Measurements from ENCODE around the gene CDC42BPA. TPM values are rescaled to one million over a fixed set of nuclear protein-coding genes. Genes with fewer than 3 reads are reported as not detected.

The CDC42BPA gene
- total and polyA plus RNA-seq, 9 of the 15 experiments (the other 6 are each of a cell fraction or from before 2014, with no cell fraction given) = 8.0 to 77.5 (median 52.1) TPM

DNA sequence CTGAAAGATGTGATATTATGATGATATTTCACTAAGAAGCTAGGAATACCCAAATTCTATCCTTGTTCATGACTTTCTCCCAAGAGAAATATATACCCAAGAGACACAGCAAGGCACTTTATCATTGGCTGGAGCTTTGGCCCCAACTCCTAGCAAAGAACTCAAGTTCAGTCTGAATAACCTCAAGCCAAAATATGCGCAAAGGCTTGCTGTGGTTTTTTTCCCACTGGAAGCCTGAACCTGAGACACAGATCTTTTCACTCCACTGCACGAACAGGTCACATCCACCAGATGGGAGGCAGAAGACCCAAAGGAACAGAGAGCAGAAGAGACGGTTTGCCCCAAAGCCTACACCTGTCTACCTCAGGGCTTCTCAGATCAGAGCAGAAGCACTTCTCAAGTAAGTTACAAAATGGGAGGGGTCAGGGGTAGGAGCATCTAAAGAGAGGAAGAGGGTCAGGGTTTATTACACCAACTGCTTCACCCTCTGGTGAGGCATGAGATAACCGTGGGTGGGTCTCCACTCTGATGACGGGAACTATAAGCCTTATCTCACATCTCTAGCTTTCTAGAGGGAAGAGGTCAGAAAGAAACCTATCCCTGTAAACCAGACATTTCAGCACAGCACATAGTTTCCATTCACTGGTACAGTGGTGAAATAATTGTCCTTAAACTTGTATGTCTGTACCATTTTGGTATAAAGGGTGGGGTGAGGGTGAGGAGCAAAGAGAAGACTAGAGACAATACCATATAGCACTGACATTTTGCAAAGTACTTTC lies 17.1 kb upstream of the CDC42BPA start (continued):
- TF ChIP-seq, protein P1, sequence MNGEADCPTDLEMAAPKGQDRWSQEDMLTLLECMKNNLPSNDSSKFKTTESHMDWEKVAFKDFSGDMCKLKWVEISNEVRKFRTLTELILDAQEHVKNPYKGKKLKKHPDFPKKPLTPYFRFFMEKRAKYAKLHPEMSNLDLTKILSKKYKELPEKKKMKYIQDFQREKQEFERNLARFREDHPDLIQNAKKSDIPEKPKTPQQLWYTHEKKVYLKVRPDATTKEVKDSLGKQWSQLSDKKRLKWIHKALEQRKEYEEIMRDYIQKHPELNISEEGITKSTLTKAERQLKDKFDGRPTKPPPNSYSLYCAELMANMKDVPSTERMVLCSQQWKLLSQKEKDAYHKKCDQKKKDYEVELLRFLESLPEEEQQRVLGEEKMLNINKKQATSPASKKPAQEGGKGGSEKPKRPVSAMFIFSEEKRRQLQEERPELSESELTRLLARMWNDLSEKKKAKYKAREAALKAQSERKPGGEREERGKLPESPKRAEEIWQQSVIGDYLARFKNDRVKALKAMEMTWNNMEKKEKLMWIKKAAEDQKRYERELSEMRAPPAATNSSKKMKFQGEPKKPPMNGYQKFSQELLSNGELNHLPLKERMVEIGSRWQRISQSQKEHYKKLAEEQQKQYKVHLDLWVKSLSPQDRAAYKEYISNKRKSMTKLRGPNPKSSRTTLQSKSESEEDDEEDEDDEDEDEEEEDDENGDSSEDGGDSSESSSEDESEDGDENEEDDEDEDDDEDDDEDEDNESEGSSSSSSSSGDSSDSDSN (IDR thresholded peaks at IDR 0.05; ENCODE audit: borderline replicate concordance in 1 of 2, low read depth in 2 of 2, low read length in 2 of 2) = no peak
- peak; percentile 91 for TF ChIP-seq CTBP1 (IDR thresholded peaks at IDR 0.05; ENCODE audit: borderline replicate concordance)
- 0 out of 2 replicates have a peak, but pooled peaks have one; percentile 26 for TF ChIP-seq ZNF77 (CRISPR knock-in tag; IDR thresholded peaks at IDR 0.05)
- TF ChIP-seq, protein P2, sequence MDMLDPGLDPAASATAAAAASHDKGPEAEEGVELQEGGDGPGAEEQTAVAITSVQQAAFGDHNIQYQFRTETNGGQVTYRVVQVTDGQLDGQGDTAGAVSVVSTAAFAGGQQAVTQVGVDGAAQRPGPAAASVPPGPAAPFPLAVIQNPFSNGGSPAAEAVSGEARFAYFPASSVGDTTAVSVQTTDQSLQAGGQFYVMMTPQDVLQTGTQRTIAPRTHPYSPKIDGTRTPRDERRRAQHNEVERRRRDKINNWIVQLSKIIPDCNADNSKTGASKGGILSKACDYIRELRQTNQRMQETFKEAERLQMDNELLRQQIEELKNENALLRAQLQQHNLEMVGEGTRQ (CRISPR knock-in tag; IDR thresholded peaks at IDR 0.05) = no peak
- TF ChIP-seq ZNF347 (CRISPR knock-in tag; IDR thresholded peaks at IDR 0.05; ENCODE audit: low read depth) = no peak
- no peak for TF ChIP-seq NCOA2 (IDR thresholded peaks at IDR 0.05; ENCODE audit: partially characterized antibody in 2 of 2)
- TF ChIP-seq, protein P3, sequence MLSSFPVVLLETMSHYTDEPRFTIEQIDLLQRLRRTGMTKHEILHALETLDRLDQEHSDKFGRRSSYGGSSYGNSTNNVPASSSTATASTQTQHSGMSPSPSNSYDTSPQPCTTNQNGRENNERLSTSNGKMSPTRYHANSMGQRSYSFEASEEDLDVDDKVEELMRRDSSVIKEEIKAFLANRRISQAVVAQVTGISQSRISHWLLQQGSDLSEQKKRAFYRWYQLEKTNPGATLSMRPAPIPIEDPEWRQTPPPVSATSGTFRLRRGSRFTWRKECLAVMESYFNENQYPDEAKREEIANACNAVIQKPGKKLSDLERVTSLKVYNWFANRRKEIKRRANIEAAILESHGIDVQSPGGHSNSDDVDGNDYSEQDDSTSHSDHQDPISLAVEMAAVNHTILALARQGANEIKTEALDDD (IDR thresholded peaks at IDR 0.05) = peak; percentile 92
- TF ChIP-seq, protein P4, sequence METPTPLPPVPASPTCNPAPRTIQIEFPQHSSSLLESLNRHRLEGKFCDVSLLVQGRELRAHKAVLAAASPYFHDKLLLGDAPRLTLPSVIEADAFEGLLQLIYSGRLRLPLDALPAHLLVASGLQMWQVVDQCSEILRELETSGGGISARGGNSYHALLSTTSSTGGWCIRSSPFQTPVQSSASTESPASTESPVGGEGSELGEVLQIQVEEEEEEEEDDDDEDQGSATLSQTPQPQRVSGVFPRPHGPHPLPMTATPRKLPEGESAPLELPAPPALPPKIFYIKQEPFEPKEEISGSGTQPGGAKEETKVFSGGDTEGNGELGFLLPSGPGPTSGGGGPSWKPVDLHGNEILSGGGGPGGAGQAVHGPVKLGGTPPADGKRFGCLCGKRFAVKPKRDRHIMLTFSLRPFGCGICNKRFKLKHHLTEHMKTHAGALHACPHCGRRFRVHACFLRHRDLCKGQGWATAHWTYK (CRISPR knock-in tag; IDR thresholded peaks at IDR 0.05) = peak; percentile 22; the same call in 1 of the 2 replicates
- peak; percentile 53; the same call in 1 of the 2 replicates for TF ChIP-seq MTA3 (IDR thresholded peaks at IDR 0.05; ENCODE audit: borderline replicate concordance)
- TF ChIP-seq, protein P5, sequence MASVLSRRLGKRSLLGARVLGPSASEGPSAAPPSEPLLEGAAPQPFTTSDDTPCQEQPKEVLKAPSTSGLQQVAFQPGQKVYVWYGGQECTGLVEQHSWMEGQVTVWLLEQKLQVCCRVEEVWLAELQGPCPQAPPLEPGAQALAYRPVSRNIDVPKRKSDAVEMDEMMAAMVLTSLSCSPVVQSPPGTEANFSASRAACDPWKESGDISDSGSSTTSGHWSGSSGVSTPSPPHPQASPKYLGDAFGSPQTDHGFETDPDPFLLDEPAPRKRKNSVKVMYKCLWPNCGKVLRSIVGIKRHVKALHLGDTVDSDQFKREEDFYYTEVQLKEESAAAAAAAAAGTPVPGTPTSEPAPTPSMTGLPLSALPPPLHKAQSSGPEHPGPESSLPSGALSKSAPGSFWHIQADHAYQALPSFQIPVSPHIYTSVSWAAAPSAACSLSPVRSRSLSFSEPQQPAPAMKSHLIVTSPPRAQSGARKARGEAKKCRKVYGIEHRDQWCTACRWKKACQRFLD (CRISPR knock-in tag; IDR thresholded peaks at IDR 0.05) = no peak
- 0 out of 2 replicates have a peak, but pooled peaks have one; percentile 42 for TF ChIP-seq ETV1 (tag; conservative IDR thresholded peaks at IDR 0.05; ENCODE audit: low read depth)
- TF ChIP-seq ARNT (IDR thresholded peaks at IDR 0.05) = 0 out of 4 replicates have a peak, but pooled peaks of 1 of the 2 experiments have one; percentile 30
- TF ChIP-seq U2AF2 (optimal IDR thresholded peaks at IDR 0.05; ENCODE audit: low read depth, low read length) = no peak
- peak; percentile 69; the same call in 1 of the 2 replicates for TF ChIP-seq SPI1 (IDR thresholded peaks at IDR 0.05; ENCODE audit: borderline replicate concordance, low read depth, low read length)
- TF ChIP-seq, protein P6, sequence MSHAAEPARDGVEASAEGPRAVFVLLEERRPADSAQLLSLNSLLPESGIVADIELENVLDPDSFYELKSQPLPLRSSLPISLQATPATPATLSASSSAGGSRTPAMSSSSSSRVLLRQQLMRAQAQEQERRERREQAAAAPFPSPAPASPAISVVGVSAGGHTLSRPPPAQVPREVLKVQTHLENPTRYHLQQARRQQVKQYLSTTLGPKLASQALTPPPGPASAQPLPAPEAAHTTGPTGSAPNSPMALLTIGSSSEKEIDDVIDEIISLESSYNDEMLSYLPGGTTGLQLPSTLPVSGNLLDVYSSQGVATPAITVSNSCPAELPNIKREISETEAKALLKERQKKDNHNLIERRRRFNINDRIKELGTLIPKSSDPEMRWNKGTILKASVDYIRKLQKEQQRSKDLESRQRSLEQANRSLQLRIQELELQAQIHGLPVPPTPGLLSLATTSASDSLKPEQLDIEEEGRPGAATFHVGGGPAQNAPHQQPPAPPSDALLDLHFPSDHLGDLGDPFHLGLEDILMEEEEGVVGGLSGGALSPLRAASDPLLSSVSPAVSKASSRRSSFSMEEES (CRISPR knock-in tag; IDR thresholded peaks at IDR 0.05) = no peak
